ENCODE measurements around the gene IL18R1. TPM values are rescaled to one million over a fixed set of nuclear protein-coding genes. Genes with fewer than 3 reads are reported as not detected.

The IL18R1 gene
- total RNA-seq, 1 donor from 2014 or later, result 1.9 TPM

- DNase-seq (ENCODE audit: low spot score in 2 of 2), result no peak
- Histone ChIP-seq H3K4me1 (no peaks in the 10 kb centered on the region), H3K9me3 (no peaks in the 10 kb centered on the region), H3K27me3 (no peaks in the 10 kb centered on the region), H3K36me3 (no peaks in the 10 kb centered on the region), H3K4me3 (no peak overlapping the region), H3K27ac (no peak overlapping the region)
- TF ChIP-seq CTCF (IDR thresholded peaks at IDR 0.05), result no peak
- intact Hi-C loops (cut with DNase I), result no loop called here
These were observed 71.7 kb downstream of the IL18R1 start for GRCh38 chr2:102427249-102427648.

GRCh38 chr2:102428573-102428972 is 73.0 kb downstream of the IL18R1 start:
- no peak for TF ChIP-seq CTCF (IDR thresholded peaks at IDR 0.05)
- Histone ChIP-seq H3K9me3 (no peaks in the 10 kb centered on the region), H3K27me3 (no peaks in the 10 kb centered on the region), H3K36me3 (no peaks in the 10 kb centered on the region), H3K27ac (no peak overlapping the region), H3K4me1 (no peaks in the 10 kb centered on the region), H3K4me3 (no peak overlapping the region)
- intact Hi-C loops (cut with DNase I), result no loop called here
- no peak for DNase-seq (ENCODE audit: low spot score in 2 of 2)

GRCh38 chr2:102432386-102432785 is 76.8 kb downstream of the IL18R1 start:
- no peak for DNase-seq (ENCODE audit: low spot score in 2 of 2)
- Histone ChIP-seq H3K27me3 (no peaks in the 10 kb centered on the region), H3K27ac (no peak overlapping the region), H3K9me3 (no peaks in the 10 kb centered on the region), H3K36me3 (no peaks in the 10 kb centered on the region), H3K4me1 (no peaks in the 10 kb centered on the region), H3K4me3 (no peak overlapping the region)
- TF ChIP-seq CTCF (IDR thresholded peaks at IDR 0.05), result no peak
- intact Hi-C loops (cut with DNase I), result no loop called here

- intact Hi-C loops (cut with DNase I), result no loop called here
- H3K27me3 ChIP-seq, result no peaks in the 10 kb centered on the region
- no peaks in the 10 kb centered on the region for H3K4me1 ChIP-seq
- no peak for TF ChIP-seq CTCF (IDR thresholded peaks at IDR 0.05)
- no peak overlapping the region for H3K4me3 ChIP-seq
- no peaks in the 10 kb centered on the region for H3K36me3 ChIP-seq
- H3K9me3 ChIP-seq, result no peaks in the 10 kb centered on the region
- no peak for DNase-seq (ENCODE audit: low spot score in 2 of 2)
- H3K27ac ChIP-seq, result no peak overlapping the region
These were observed 78.5 kb downstream of the IL18R1 start for GRCh38 chr2:102433973-102434654.

- Histone ChIP-seq H3K36me3 (no peaks in the 10 kb centered on the region), H3K27ac (no peak overlapping the region), H3K9me3 (no peaks in the 10 kb centered on the region), H3K4me3 (no peak overlapping the region), H3K4me1 (no peaks in the 10 kb centered on the region), H3K27me3 (no peaks in the 10 kb centered on the region)
- intact Hi-C loops (cut with DNase I), result no loop called here
- TF ChIP-seq CTCF (IDR thresholded peaks at IDR 0.05), result no peak
- no peak for DNase-seq (ENCODE audit: low spot score in 2 of 2)
These were observed 79.2 kb downstream of the IL18R1 start for GRCh38 chr2:102434655-102435381.
